GM19193 (cell line): ENCODE measurements around the gene NXF3.

Experiments used
- POLR2A ChIP-seq: IDR thresholded peaks from 4 replicates; pipeline ENCODE4 v1.6.1; 2011; ENCODE audit not compliant: insufficient read depth, insufficient read length; ENCODE audit errors: extremely low read depth

Gene NXF3

GRCh38 chrX:103051260-103051789 is 41.6 kb downstream of the NXF3 start:
- TF ChIP-seq POLR2A, result no peak
